ENCODE data around the gene TXNDC17. TPM values are rescaled to one million over a fixed set of nuclear protein-coding genes. Genes with fewer than 3 reads are reported as not detected.
"Not testable (repeated sequence)": the region's sequence is repeated elsewhere in the genome, so short reads cannot be mapped to it uniquely, and the experiment has no call there.

TXNDC17 gene
- 0.96 TPM for total RNA-seq

DNA sequence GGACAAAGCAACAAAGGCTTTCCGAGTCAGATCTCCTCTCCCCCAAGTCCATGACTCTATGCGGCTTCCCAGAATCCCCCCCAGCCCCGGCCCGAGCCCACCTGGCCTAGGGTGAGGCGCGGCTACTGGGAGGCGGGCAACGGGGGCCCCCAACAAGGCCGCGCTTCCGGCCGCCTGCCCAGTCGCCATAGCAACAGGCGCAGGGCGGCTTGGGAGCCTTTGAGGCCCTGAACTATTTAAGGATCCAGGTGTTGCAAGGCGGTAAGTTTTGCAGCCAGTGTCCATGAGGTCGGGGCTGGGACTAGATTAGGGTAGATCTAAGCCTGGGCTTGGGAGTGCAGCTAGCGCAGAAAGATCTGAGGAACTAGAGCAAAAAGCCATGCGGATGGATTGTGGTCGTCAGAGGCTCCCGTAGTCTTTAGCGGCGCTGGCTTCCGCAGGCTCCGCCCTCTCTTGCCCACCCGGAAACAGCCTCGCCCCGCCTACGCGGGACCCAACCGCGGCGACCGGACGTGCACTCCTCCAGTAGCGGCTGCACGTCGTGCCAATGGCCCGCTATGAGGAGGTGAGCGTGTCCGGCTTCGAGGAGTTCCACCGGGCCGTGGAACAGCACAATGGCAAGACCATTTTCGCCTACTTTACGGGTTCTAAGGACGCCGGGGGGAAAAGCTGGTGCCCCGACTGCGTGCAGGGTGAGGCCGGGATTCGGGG is at the start of gene TXNDC17, which contains the start of gene KIAA0753:
Gene TXNDC17 (plus strand): TSS at position 525 of the 711 bp plus-strand sequence. CDS start 23 bp downstream, at position 548.
Gene KIAA0753 (minus strand): TSS at position 176 of the 711 bp plus-strand sequence. CDS start 5,608 bp downstream, outside the sequence.
- Histone ChIP-seq H3K27ac (peak within 1 kb of the TSS; percentile 74 to 84), H3K4me3 (peak within 1 kb of the TSS; percentile 64 to 93), H3K36me3 (peaks cover 6 to 18% of the 10 kb centered on the region in 2 donors), H3K4me1 (peaks cover 7 to 17% of the 10 kb centered on the region in 2 donors), H3K27me3 (no peaks in the 10 kb centered on the region), H3K9me3 (no peaks in the 10 kb centered on the region)
- intact Hi-C loops (cut with DNase I) = loop anchor here (1.0 to 5.0 kb wide), 3 partner anchors 11 to 1358 kb away; partner anchors contain the start of genes C17orf100, MED31, NLRP1 and RABEP1
- peak; percentile 55 to 96 for DNase-seq (ENCODE audit: low spot score in 2 of 2)
- TF ChIP-seq, protein P1, sequence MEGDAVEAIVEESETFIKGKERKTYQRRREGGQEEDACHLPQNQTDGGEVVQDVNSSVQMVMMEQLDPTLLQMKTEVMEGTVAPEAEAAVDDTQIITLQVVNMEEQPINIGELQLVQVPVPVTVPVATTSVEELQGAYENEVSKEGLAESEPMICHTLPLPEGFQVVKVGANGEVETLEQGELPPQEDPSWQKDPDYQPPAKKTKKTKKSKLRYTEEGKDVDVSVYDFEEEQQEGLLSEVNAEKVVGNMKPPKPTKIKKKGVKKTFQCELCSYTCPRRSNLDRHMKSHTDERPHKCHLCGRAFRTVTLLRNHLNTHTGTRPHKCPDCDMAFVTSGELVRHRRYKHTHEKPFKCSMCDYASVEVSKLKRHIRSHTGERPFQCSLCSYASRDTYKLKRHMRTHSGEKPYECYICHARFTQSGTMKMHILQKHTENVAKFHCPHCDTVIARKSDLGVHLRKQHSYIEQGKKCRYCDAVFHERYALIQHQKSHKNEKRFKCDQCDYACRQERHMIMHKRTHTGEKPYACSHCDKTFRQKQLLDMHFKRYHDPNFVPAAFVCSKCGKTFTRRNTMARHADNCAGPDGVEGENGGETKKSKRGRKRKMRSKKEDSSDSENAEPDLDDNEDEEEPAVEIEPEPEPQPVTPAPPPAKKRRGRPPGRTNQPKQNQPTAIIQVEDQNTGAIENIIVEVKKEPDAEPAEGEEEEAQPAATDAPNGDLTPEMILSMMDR (IDR thresholded peaks at IDR 0.05) = no peak

DNA sequence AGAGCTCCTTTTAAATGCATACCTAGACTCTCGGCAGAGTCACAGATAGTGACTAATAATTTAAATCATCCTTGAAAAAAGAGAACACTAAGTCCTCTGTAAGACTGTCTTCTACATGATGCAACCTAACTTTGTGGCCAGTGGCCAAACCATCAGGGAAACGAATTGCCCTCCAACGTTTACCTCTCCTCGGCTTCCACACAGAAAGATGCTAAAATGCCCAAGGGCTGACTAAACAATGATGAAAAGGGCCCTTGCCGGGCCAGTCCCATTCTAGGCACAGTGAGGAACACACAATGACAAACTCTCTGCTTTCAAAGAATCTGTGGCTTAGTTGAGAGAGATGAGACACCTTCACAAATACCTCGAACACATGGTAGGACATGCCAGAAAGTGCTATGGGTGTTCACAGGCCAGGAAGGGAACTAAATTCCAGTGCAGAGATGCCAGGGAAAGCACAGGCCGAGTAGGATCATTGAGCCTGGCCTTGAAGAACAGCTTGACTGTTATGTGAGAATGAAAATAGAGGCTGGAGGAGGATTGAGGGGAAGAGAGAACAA is 49.2 kb upstream of the TXNDC17 start:
- Histone ChIP-seq H3K9me3 (no peaks in the 10 kb centered on the region), H3K4me1 (no peaks in the 10 kb centered on the region), H3K27me3 (no peaks in the 10 kb centered on the region), H3K4me3 (no peak overlapping the region), H3K27ac (no peak overlapping the region), H3K36me3 (peaks cover 76 to 87% of the 10 kb centered on the region in 2 donors)
- intact Hi-C loops (cut with DNase I) = no loop called here
- TF ChIP-seq, protein P1 (IDR thresholded peaks at IDR 0.05) = no peak
- no peak for DNase-seq (ENCODE audit: low spot score in 2 of 2)

DNA sequence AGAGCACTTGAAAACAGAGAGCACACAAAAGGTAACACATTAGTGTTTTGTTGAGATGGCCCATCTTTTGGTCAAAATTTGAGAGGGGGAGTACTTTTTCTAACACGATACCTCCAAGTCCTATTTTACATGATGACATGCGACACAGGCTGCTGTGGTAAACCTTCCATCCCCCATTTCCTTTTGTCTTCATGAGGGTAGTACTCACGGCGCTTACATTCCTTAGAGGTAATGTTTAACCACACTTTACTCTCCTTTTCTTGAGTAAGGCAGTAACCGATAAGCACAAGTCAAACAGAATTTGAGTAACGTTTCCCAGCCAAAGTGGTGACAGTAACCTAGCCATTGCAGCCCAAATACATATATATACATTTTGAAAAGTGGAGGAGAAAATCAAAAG is 48.7 kb upstream of the TXNDC17 start:
- intact Hi-C loops (cut with DNase I) = no loop called here
- no peaks in the 10 kb centered on the region for H3K9me3 ChIP-seq

DNA sequence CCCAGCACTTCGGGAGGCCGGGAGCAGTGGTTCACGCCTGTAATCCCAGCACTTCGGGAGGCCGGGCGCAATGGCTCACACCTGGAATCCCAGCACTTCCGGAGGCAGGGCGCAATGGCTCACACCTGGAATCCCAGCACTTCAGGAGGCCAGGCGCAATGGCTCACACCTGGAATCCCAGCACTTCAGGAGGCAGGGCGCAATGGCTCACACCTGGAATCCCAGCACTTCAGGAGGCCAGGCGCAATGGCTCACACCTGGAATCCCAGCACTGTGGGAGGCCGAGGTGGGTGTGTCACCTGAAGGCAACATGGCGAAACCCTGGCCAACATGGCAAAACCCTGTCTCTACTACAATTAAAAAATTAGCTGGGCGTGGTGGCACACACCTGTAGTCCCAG is 47.5 kb upstream of the TXNDC17 start:
- H3K4me1 ChIP-seq; H3K9me3 ChIP-seq; H3K27me3 ChIP-seq; H3K27ac ChIP-seq; intact Hi-C loops (cut with DNase I); DNase-seq (ENCODE audit: low spot score in 2 of 2); H3K4me3 ChIP-seq: not testable (repeated sequence)
- peaks cover 64 to 74% of the 10 kb centered on the region in 2 donors for H3K36me3 ChIP-seq

More for the DNA sequence above, 48.7 kb upstream of the TXNDC17 start:
- Histone ChIP-seq H3K36me3 (peaks cover 75 to 86% of the 10 kb centered on the region in 2 donors), H3K4me3 (no peak overlapping the region), H3K27ac (no peak overlapping the region), H3K27me3 (no peaks in the 10 kb centered on the region), H3K4me1 (no peaks in the 10 kb centered on the region)
- TF ChIP-seq, protein P1 (IDR thresholded peaks at IDR 0.05) = no peak
- DNase-seq (ENCODE audit: low spot score in 2 of 2) = no peak

GRCh38 chr17:6596081-6596480 is 44.8 kb upstream of the TXNDC17 start:
- Histone ChIP-seq H3K4me1 (peaks cover 0 to 4% of the 10 kb centered on the region in 2 donors), H3K27me3 (no peaks in the 10 kb centered on the region), H3K9me3 (no peaks in the 10 kb centered on the region), H3K4me3 (no peak overlapping the region), H3K27ac (no peak overlapping the region), H3K36me3 (peaks cover 44 to 57% of the 10 kb centered on the region in 2 donors)
- DNase-seq (ENCODE audit: low spot score in 2 of 2) = no peak
- intact Hi-C loops (cut with DNase I) = no loop called here
- TF ChIP-seq, protein P1 (IDR thresholded peaks at IDR 0.05) = no peak

GRCh38 chr17:6596511-6596910 is 44.3 kb upstream of the TXNDC17 start:
- TF ChIP-seq, protein P1 (IDR thresholded peaks at IDR 0.05) = no peak
- Histone ChIP-seq H3K9me3 (no peaks in the 10 kb centered on the region), H3K27me3 (no peaks in the 10 kb centered on the region), H3K27ac (no peak overlapping the region), H3K4me3 (no peak overlapping the region), H3K4me1 (peaks cover 0 to 4% of the 10 kb centered on the region in 2 donors), H3K36me3 (peaks cover 42 to 53% of the 10 kb centered on the region in 2 donors)
- no peak for DNase-seq (ENCODE audit: low spot score in 2 of 2)
- intact Hi-C loops (cut with DNase I) = no loop called here

Data from ascending aorta (tissue), 2 donors.